ENCODE results near the gene CDC34.

The CDC34 gene

GRCh38 chr19:531753-532560 is at the start of gene CDC34:
Gene CDC34, plus strand, starts transcription at chr19:531760. Its CDS starts 172 bp downstream, at chr19:531932.
- no peak for DNase-seq

GRCh38 chr19:482186-483041 is 49.1 kb upstream of the CDC34 start:
- no peak for DNase-seq

- DNase-seq = no peak
These were observed 48.1 kb upstream of the CDC34 start for GRCh38 chr19:483332-484072.

- DNase-seq = no peak
These were observed 47.1 kb upstream of the CDC34 start for GRCh38 chr19:484494-484893.

GRCh38 chr19:485077-485476 is 46.5 kb upstream of the CDC34 start:
- no peak for DNase-seq

GRCh38 chr19:485583-486236 is 45.9 kb upstream of the CDC34 start:
- DNase-seq = no peak

GRCh38 chr19:488505-489417 is 42.8 kb upstream of the CDC34 start:
- peak; percentile 93 for DNase-seq

- no peak for DNase-seq
These were observed 42.0 kb upstream of the CDC34 start for GRCh38 chr19:489418-490196.

- no peak for DNase-seq
These were observed 40.3 kb upstream of the CDC34 start for GRCh38 chr19:491146-491741.

GRCh38 chr19:492091-492531 is 39.4 kb upstream of the CDC34 start:
- DNase-seq = no peak

- no peak for DNase-seq
These were observed 38.0 kb upstream of the CDC34 start for GRCh38 chr19:493391-494170.

GRCh38 chr19:494171-495080 is 37.1 kb upstream of the CDC34 start:
- no peak for DNase-seq

- DNase-seq = no peak
These were observed 36.5 kb upstream of the CDC34 start for GRCh38 chr19:495081-495401.

- no peak for DNase-seq
These were observed 36.0 kb upstream of the CDC34 start for GRCh38 chr19:495402-496111.

GRCh38 chr19:496112-496665 is 35.4 kb upstream of the CDC34 start, which contains the start of gene MADCAM1:
Gene MADCAM1, plus strand, starts transcription at chr19:496486. Its CDS starts 14 bp downstream, at chr19:496500.
- no peak for DNase-seq

GRCh38 chr19:496986-497385 is 34.6 kb upstream of the CDC34 start:
- DNase-seq = no peak

- DNase-seq = no peak
These were observed 34.1 kb upstream of the CDC34 start for GRCh38 chr19:497491-497868.

All from activated CD8-positive, alpha-beta memory T cell treated with anti-CD3 and anti-CD28 coated beads, Interleukin-2, amount 50 U/mL, for 4 hours (primary cell).